NCI-H446 treated with DMSO at 0.1 percent for 48 hours (cell line): ENCODE measurements around the gene SARS2.

Experiments used
- DNase-seq: peaks from one replicate; lab custom pipeline; 2025; lab: John Stamatoyannopoulos, UW

SARS2 gene

GRCh38 chr19:38917921-38918491, 12.6 kb downstream of the SARS2 start:
- DNase-seq: no peak

- DNase-seq: no peak
These were observed 13.0 kb downstream of the SARS2 start for GRCh38 chr19:38917516-38917915.

GRCh38 chr19:38915329-38916321, 14.9 kb downstream of the SARS2 start:
- DNase-seq: no peak

GRCh38 chr19:38913958-38914357, 16.6 kb downstream of the SARS2 start:
- DNase-seq: no peak

- no peak for DNase-seq
These were observed 17.7 kb downstream of the SARS2 start for GRCh38 chr19:38912600-38913514.

- no peak for DNase-seq
These were observed 19.1 kb downstream of the SARS2 start for GRCh38 chr19:38911388-38912001.

- no peak for DNase-seq
These were observed 20.1 kb downstream of the SARS2 start for GRCh38 chr19:38910488-38910887.

- DNase-seq: no peak
These were observed 21.7 kb downstream of the SARS2 start for GRCh38 chr19:38908911-38909310.

- DNase-seq: no peak
These were observed 22.9 kb downstream of the SARS2 start for GRCh38 chr19:38907670-38908069.

GRCh38 chr19:38907227-38907626, 23.3 kb downstream of the SARS2 start:
- no peak for DNase-seq

- DNase-seq: no peak
These were observed 24.9 kb downstream of the SARS2 start for GRCh38 chr19:38905620-38906019.

- no peak for DNase-seq
These were observed 25.7 kb downstream of the SARS2 start for GRCh38 chr19:38904581-38905539.

- no peak for DNase-seq
These were observed 28.9 kb downstream of the SARS2 start for GRCh38 chr19:38901683-38902082.

- no peak for DNase-seq
These were observed 29.8 kb downstream of the SARS2 start for GRCh38 chr19:38900743-38901190.

- DNase-seq: no peak
These were observed 30.3 kb downstream of the SARS2 start for GRCh38 chr19:38900202-38900629.

GRCh38 chr19:38899447-38900201, 30.9 kb downstream of the SARS2 start, which contains the start of the genes NFKBIB and SIRT2:
Gene NFKBIB (plus strand): TSS chr19:38899969. CDS start chr19:38900033, 64 bp downstream.
Gene SIRT2 (minus strand): TSS chr19:38899618. CDS start chr19:38899521, 97 bp downstream.
- DNase-seq: peak; percentile 100

- no peak for DNase-seq
These were observed 31.6 kb downstream of the SARS2 start for GRCh38 chr19:38898788-38899446.

GRCh38 chr19:38894968-38895367, 35.6 kb downstream of the SARS2 start:
- DNase-seq: no peak

GRCh38 chr19:38893341-38893771, 37.2 kb downstream of the SARS2 start:
- DNase-seq: no peak
